ENCODE data around the gene WDFY4. TPM values are rescaled to one million over a fixed set of nuclear protein-coding genes. Genes with fewer than 3 reads are reported as not detected.

Gene WDFY4
- total and polyA plus RNA-seq, 2 donors (not counting 3 experiments of a cell fraction or from before 2014, with no cell fraction given) = 10.1 to 10.2 TPM

DNA sequence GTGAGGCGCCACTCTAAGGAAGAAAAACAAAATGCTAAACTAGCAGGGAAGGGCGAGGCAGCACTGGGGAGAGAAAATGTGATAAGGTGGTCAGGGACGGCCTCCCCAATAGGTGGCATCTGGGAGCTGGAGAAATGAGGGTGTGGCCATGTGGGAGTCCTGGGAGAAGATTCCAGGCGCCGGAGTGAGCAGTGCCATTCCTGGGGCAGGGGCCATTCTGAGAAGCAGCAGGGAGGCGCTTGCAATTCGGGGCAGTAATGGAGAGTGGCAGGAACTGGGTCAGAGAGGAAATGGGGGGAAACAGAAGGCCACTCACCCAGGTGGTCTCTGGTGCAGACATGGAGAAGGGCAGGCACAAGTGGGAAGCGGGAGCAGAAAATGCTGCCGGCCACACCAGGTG lies 316.7 kb downstream of the WDFY4 start:
- Histone ChIP-seq H3K27me3 (ENCODE audit: control insufficient read depth in 2 of 2, insufficient read depth in 2 of 2, low read length in 2 of 2) (no peaks in the 10 kb centered on the region), H3K9ac (replicated peaks; ENCODE audit: extremely low read depth, insufficient read depth, low read length) (no peak overlapping the region), H3K4me1 (ENCODE audit: control insufficient read depth, extremely low read depth, insufficient read depth, low read length) (no peaks in the 10 kb centered on the region), H3K9me1 (replicated peaks; ENCODE audit: control insufficient read depth, extremely low read depth, insufficient read depth, low read length) (no peaks in the 10 kb centered on the region), H3K36me3 (ENCODE audit: control insufficient read depth in 2 of 2, extremely low read depth in 1 of 2, insufficient read depth in 2 of 2, low read length in 2 of 2) (no peaks in the 10 kb centered on the region), H3K4me2 (ENCODE audit: insufficient read depth, low read length) (no peak overlapping the region), H3K4me3 (replicated peaks in 1 of 3; ENCODE audit: insufficient read depth in 1 of 3, low read depth in 1 of 3, low read length in 3 of 3) (no peak overlapping the region), H3K79me2 (ENCODE audit: control insufficient read depth, insufficient read depth, low read length) (no peaks in the 10 kb centered on the region), H3K9me3 (replicated peaks; ENCODE audit: control insufficient read depth, insufficient read depth, low read length) (no peaks in the 10 kb centered on the region), H4K20me1 (replicated peaks; ENCODE audit: control insufficient read depth, extremely low read depth, insufficient read depth, low read length) (no peaks in the 10 kb centered on the region), H3K27ac (ENCODE audit: insufficient read depth, low read depth, low read length) (no peak overlapping the region), H2AFZ (ENCODE audit: low read depth, low read length) (no peak overlapping the region)
- FAIRE-seq = no peak
- no peak for TF ChIP-seq POLR2A (IDR thresholded peaks at IDR 0.05; ENCODE audit: low read depth, low read length)
- no peak for TF ChIP-seq FOS (IDR thresholded peaks at IDR 0.05; ENCODE audit: borderline replicate concordance, insufficient read depth, low read length)
- TF ChIP-seq GATA2 (IDR thresholded peaks at IDR 0.05; ENCODE audit: insufficient read depth, insufficient read length, low read depth, low read length) = no peak
- no peak for TF ChIP-seq POLR2AphosphoS5 (IDR thresholded peaks at IDR 0.05; ENCODE audit: insufficient read depth, low read depth, low read length)
- TF ChIP-seq, protein P1, sequence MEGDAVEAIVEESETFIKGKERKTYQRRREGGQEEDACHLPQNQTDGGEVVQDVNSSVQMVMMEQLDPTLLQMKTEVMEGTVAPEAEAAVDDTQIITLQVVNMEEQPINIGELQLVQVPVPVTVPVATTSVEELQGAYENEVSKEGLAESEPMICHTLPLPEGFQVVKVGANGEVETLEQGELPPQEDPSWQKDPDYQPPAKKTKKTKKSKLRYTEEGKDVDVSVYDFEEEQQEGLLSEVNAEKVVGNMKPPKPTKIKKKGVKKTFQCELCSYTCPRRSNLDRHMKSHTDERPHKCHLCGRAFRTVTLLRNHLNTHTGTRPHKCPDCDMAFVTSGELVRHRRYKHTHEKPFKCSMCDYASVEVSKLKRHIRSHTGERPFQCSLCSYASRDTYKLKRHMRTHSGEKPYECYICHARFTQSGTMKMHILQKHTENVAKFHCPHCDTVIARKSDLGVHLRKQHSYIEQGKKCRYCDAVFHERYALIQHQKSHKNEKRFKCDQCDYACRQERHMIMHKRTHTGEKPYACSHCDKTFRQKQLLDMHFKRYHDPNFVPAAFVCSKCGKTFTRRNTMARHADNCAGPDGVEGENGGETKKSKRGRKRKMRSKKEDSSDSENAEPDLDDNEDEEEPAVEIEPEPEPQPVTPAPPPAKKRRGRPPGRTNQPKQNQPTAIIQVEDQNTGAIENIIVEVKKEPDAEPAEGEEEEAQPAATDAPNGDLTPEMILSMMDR (IDR thresholded peaks at IDR 0.05; ENCODE audit: extremely low read depth in 1 of 2, insufficient read depth in 1 of 2, low read depth in 1 of 2, low read length in 2 of 2) = no peak
- TF ChIP-seq MYC (IDR thresholded peaks at IDR 0.05; ENCODE audit: low read depth, low read length) = no peak
- TF ChIP-seq EZH2 (IDR thresholded peaks at IDR 0.05; ENCODE audit: borderline replicate concordance, low read depth, low read length, severe bottlenecking) = no peak
- no peak for TF ChIP-seq JUN (IDR thresholded peaks at IDR 0.05; ENCODE audit: borderline replicate concordance, insufficient read depth, insufficient read length, low read depth)
- TF ChIP-seq, protein P2, sequence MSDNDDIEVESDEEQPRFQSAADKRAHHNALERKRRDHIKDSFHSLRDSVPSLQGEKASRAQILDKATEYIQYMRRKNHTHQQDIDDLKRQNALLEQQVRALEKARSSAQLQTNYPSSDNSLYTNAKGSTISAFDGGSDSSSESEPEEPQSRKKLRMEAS (IDR thresholded peaks at IDR 0.05; ENCODE audit: insufficient read depth, insufficient read length) = no peak
- ChIA-PET POLR2A (no interaction called here), CTCF (no interaction called here)
- no peak for DNase-seq (ENCODE audit: low read depth, low spot score)
- no TSS peak for BruUV-seq (replicated peaks)
- intact Hi-C loops (cut with micrococcal nuclease) = no loop called here
- dilution Hi-C loops (cut with MboI; ENCODE audit: extremely low pct_ligation_motif_present, low sequenced_read_pairs) = no loop called here
